K562 (cell line): Measurements from ENCODE around the gene DOCK6. TPM values are rescaled to one million over a fixed set of nuclear protein-coding genes. Genes with fewer than 3 reads are reported as not detected.

Experiments
- ATF7 ChIP-seq: fragments of 450-650 bp; IDR thresholded peaks from 2 replicates; pipeline ENCODE4 v1.7.1; 2014; ENCODE audit warnings: mild to moderate bottlenecking, moderate library complexity
- CBX1 ChIP-seq: sonication (generic); IDR thresholded peaks from 2 replicates; pipeline ENCODE4 v1.6.1; 2016; ENCODE audit warnings: antibody characterized with exemption, low read depth, mild to moderate bottlenecking
- CREM ChIP-seq: IDR thresholded peaks from 2 replicates; pipeline ENCODE4 v1.6.1; 2014; ENCODE audit warnings: antibody characterized with exemption, low read depth
- E4F1 ChIP-seq: fragments of 250-450 bp; sonication (Bioruptor Pico); IDR thresholded peaks from 2 replicates; pipeline ENCODE4 v1.5.0; 2021; ENCODE audit warnings: mild to moderate bottlenecking, borderline replicate concordance
- GATA2 ChIP-seq: sonication (generic); formaldehyde crosslinking; IDR thresholded peaks from 2 replicates; pipeline ENCODE4 v1.4.0; 2020; ENCODE audit warnings: mild to moderate bottlenecking, missing genetic modification reagents
- HMGXB4 ChIP-seq: sonication (generic); formaldehyde crosslinking; IDR thresholded peaks from 2 replicates; pipeline ENCODE4 v1.8.1; 2023; ENCODE audit warnings: mild to moderate bottlenecking, missing genetic modification reagents
- LEF1 ChIP-seq: fragments of 450-650 bp; IDR thresholded peaks from 2 replicates; pipeline ENCODE4 v1.6.1; 2016; ENCODE audit warnings: mild to moderate bottlenecking
- MAX ChIP-seq: sonication (generic); formaldehyde crosslinking; IDR thresholded peaks from 2 replicates; pipeline ENCODE4 v1.9.0; 2022; ENCODE audit warnings: mild to moderate bottlenecking, missing genetic modification reagents
- NFIX ChIP-seq: fragments of 250-450 bp; sonication (Bioruptor Pico); IDR thresholded peaks from 2 replicates; pipeline ENCODE4 v1.4.0; 2020; ENCODE audit warnings: low read depth, mild to moderate bottlenecking, moderate library complexity
- POLR2AphosphoS5 ChIP-seq: IDR thresholded peaks from 2 replicates; pipeline ENCODE4 v1.6.1; 2011; ENCODE audit warnings: mild to moderate bottlenecking, low read depth, low read length, moderate library complexity; ENCODE audit not compliant: control insufficient read depth, insufficient read depth
- SMARCA5 ChIP-seq: fragments of 450-650 bp; IDR thresholded peaks from 2 replicates; pipeline ENCODE4 v1.6.1; 2016
- SPI1 ChIP-seq: IDR thresholded peaks from 2 replicates; pipeline ENCODE4 v1.6.1; 2011; ENCODE audit warnings: low read depth, low read length, control low read depth, borderline replicate concordance
- TCF3 ChIP-seq: sonication (generic); formaldehyde crosslinking; IDR thresholded peaks from 2 replicates; pipeline ENCODE4 v1.4.0; 2020; ENCODE audit warnings: mild to moderate bottlenecking, missing genetic modification reagents
- ZBTB40 ChIP-seq, 2 experiments: fragments of 450-650 bp in 1 of 2; sonication (generic) in 1 of 2; formaldehyde crosslinking in 1 of 2; IDR thresholded peaks; 2 replicates each; pipeline versions ENCODE4 v1.7.1 to v1.9.0; 2016 to 2022; ENCODE audit warnings: inconsistent platforms in 1 of 2, mild to moderate bottlenecking in 1 of 2, missing genetic modification reagents in 1 of 2
- polyA plus RNA-seq, 8 experiments: library from polyadenylated mRNA; depleted of rRNA in 4 of 8; stranded (reverse) in 5 of 8; unstranded in 3 of 8; fragments of >200 nt; fragmentation: Nextera tagmentation in 2 of 8; fragmentation: Illumina TruSeq in 1 of 8; extraction: Ambion mirVana in 2 of 8; extraction: Trizol in 1 of 8; gene quantifications; 2 replicates each; pipeline versions ENCODE4 v1.2.1 to v1.2.3, GENCODE V29; 2011 to 2014; ENCODE audit warnings: inconsistent platforms in 1 of 8, missing spikeins in 1 of 8
- total RNA-seq, 7 experiments: library from RNA; depleted of rRNA in 6 of 7; stranded (reverse); fragments of >200 nt in 6 of 7; fragmentation: Illumina TruSeq in 2 of 7; extraction: Trizol in 2 of 7; gene quantifications; 2 replicates each; pipeline versions ENCODE4 v1.2.1 to v1.2.3, GENCODE V29; 2011 to 2021; ENCODE audit warnings: low replicate concordance in 1 of 7

DOCK6 gene
- total and polyA plus RNA-seq, 9 of the 15 experiments (the other 6 are each of a cell fraction or from before 2014, with no cell fraction given), result 0.35 to 19.3 (median 3.8) TPM

GRCh38 chr19:11268783-11269267 lies 6.5 kb upstream of the DOCK6 start (continued):
- peak; percentile 6; the same call in 1 of the 2 replicates for TF ChIP-seq NFIX (CRISPR knock-in tag)
- peak; percentile 76; the same call in 1 of the 2 replicates for TF ChIP-seq CBX1
- no peak for TF ChIP-seq ZBTB40 (IDR thresholded peaks at IDR 0.05)
- TF ChIP-seq ZBTB40 (CRISPR knock-in tag; IDR thresholded peaks at IDR 0.05), result 0 out of 2 replicates have a peak, but pooled peaks have one; percentile 26
- TF ChIP-seq GATA2 (CRISPR knock-in tag), result peak; percentile 79
- peak; percentile 77 for TF ChIP-seq POLR2AphosphoS5
- peak; percentile 98 for TF ChIP-seq SMARCA5
- TF ChIP-seq CREM, result peak; percentile 66; the same call in 1 of the 2 replicates
- TF ChIP-seq E4F1 (CRISPR knock-in tag), result no peak
- peak; percentile 41; the same call in 1 of the 2 replicates for TF ChIP-seq ATF7
- no peak for TF ChIP-seq HMGXB4 (CRISPR knock-in tag)
- peak; percentile 84 for TF ChIP-seq TCF3 (CRISPR knock-in tag)
- peak; percentile 61; the same call in 1 of the 2 replicates for TF ChIP-seq MAX (CRISPR knock-in tag)
- TF ChIP-seq LEF1, result 0 out of 2 replicates have a peak, but pooled peaks have one; percentile 9
- peak; percentile 91 for TF ChIP-seq SPI1
